Measurements from ENCODE around the gene CD6. TPM values are rescaled to one million over a fixed set of nuclear protein-coding genes. Genes with fewer than 3 reads are reported as not detected.

Gene CD6
- total RNA-seq, 1 experiment from 2014 or later: not detected

DNA sequence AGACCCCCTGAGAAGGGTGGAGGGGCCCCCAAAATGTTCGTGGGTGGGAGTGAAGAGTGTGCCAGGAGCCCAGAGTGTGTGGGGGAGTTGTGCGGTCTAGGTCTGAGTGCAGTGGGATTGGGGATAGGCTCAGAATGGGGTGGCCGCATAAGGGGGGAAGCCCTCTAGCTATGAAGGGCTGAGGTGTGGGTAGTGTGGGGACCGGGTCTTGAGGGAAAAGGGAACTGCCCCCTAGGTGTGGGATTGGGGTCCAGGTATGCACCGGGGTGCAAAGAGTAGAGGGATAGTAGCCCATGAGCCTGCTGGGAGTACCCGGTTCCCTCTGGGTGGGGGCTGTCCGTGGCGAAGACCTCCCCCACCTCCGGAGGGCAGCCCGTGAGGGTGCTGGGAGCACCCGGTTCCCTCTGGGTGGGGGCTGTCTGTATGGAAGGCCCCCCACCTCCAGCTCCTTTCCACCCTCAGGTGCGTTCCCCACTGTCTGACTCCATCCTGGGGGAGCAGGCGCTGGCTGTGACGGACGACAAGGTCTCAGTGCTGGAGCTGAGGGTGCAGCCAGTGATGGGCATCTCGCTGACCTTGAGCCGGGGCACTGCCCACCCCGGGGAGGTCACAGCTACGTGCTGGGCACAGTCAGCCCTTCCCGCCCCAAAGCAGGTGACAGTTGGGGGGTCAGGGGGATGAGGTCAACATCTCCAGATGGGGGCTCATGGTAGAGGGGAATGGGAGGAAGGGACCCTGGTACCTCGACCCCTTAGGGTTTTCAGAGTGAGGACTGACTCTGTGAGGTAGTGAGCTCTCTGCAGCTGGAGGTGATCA, 36.5 kb upstream of the CD6 start:
- Mint-ChIP-seq H3K36me3 (ENCODE audit: insufficient read depth in 1 of 3, low read depth in 3 of 3) (peaks cover 12 to 42% (median 42%) of the 10 kb centered on the region in 3 experiments; a peak in 6 of 7 replicates), H3K4me3 (no peak overlapping the region), H3K4me1 (peaks cover 13 to 19% of the 10 kb centered on the region in 2 experiments), H3K9me3 (no peaks in the 10 kb centered on the region), H3K27me3 (ENCODE audit: low read depth) (peaks cover under 1% of the 10 kb centered on the region), H3K27ac (no peak overlapping the region; a peak in 1 of 7 replicates)
- Histone ChIP-seq H3K56ac (ENCODE audit: insufficient read length, low read depth, low read length) (no peak overlapping the region), H3K27me3 (ENCODE audit: insufficient read depth, low read length) (no peaks in the 10 kb centered on the region), H4K91ac (ENCODE audit: insufficient read length, low read depth, low read length) (no peak overlapping the region), H3K18ac (ENCODE audit: insufficient read length, low read depth, low read length) (no peak overlapping the region), H4K20me1 (ENCODE audit: control insufficient read depth, insufficient read depth, insufficient read length) (no peaks in the 10 kb centered on the region), H3K4ac (ENCODE audit: low read depth, low read length) (no peak overlapping the region), H2BK5ac (ENCODE audit: insufficient read length, low read length) (no peak overlapping the region), H4K8ac (replicated peaks; ENCODE audit: insufficient read length, low read depth, low read length) (no peak overlapping the region), H2BK120ac (ENCODE audit: low read depth, low read length, poor library complexity, severe bottlenecking) (no peak overlapping the region), H2AK5ac (ENCODE audit: insufficient read length, low read length) (no peak overlapping the region), H4K5ac (ENCODE audit: insufficient read length, low read depth, low read length) (no peak overlapping the region), H3T11ph (ENCODE audit: low read length) (no peak overlapping the region), H3K9ac (ENCODE audit: extremely low read depth, insufficient read length, low read length) (no peak overlapping the region), H3K9me3 (ENCODE audit: control insufficient read depth, low read depth, low read length) (no peaks in the 10 kb centered on the region), H3K14ac (ENCODE audit: insufficient read depth, low read length) (no peak overlapping the region; the same call in 1 of the 2 replicates), H3K23me2 (ENCODE audit: insufficient read length, low read depth, low read length, poor library complexity, severe bottlenecking) (no peaks in the 10 kb centered on the region), H3K4me1 (ENCODE audit: insufficient read depth, low read length) (no peaks in the 10 kb centered on the region), H2BK15ac (ENCODE audit: low read depth, low read length) (no peak overlapping the region), H3K79me2 (ENCODE audit: insufficient read depth, low read length) (no peaks in the 10 kb centered on the region), H3K4me2 (ENCODE audit: insufficient read depth, insufficient read length, low read length) (no peak overlapping the region), H2BK20ac (ENCODE audit: low read depth, low read length, poor library complexity, severe bottlenecking) (no peak overlapping the region), H2AFZ (ENCODE audit: low read length) (no peak overlapping the region), H3K27ac (ENCODE audit: insufficient read length, low read depth, low read length) (no peak overlapping the region), H3K23ac (ENCODE audit: insufficient read length, low read depth, low read length) (no peak overlapping the region), H2BK12ac (ENCODE audit: insufficient read length, low read depth, low read length) (no peak overlapping the region), H3K79me1 (ENCODE audit: insufficient read depth, low read depth, low read length, poor library complexity, severe bottlenecking) (no peaks in the 10 kb centered on the region)
- DNase-seq: no peak
- WGBS (ENCODE audit: extremely low coverage, insufficient read length, low lambda C conversion rate): no CpG with 5 or more reads among the region's 21 CpGs
- TF ChIP-seq, protein P1, sequence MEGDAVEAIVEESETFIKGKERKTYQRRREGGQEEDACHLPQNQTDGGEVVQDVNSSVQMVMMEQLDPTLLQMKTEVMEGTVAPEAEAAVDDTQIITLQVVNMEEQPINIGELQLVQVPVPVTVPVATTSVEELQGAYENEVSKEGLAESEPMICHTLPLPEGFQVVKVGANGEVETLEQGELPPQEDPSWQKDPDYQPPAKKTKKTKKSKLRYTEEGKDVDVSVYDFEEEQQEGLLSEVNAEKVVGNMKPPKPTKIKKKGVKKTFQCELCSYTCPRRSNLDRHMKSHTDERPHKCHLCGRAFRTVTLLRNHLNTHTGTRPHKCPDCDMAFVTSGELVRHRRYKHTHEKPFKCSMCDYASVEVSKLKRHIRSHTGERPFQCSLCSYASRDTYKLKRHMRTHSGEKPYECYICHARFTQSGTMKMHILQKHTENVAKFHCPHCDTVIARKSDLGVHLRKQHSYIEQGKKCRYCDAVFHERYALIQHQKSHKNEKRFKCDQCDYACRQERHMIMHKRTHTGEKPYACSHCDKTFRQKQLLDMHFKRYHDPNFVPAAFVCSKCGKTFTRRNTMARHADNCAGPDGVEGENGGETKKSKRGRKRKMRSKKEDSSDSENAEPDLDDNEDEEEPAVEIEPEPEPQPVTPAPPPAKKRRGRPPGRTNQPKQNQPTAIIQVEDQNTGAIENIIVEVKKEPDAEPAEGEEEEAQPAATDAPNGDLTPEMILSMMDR (conservative IDR thresholded peaks at IDR 0.05): no peak

Measured in H9 (cell line).